SK-N-MC (cell line): ENCODE data around the gene MBNL2.

Source experiments
- EZH2 ChIP-seq: fragments of 200-600 bp; sonication (generic); IDR thresholded peaks from one replicate; pipeline ENCODE4 v1.6.1; 2017; ENCODE audit warnings: antibody characterized with exemption
- POLR2AphosphoS5 ChIP-seq: IDR thresholded peaks from 2 replicates; pipeline ENCODE4 v1.6.1; 2012; ENCODE audit warnings: mild to moderate bottlenecking, low read depth, low read length, borderline replicate concordance

- TF ChIP-seq EZH2 = no peak
- TF ChIP-seq POLR2AphosphoS5 = no peak
These were observed 22.0 kb downstream of the MBNL2 start for GRCh38 chr13:97243915-97244781.
